ENCODE results near the gene ARHGEF33.

- no peak for TF ChIP-seq CTCF (IDR thresholded peaks at IDR 0.05)
- TF ChIP-seq CBX8 (IDR thresholded peaks at IDR 0.05), result no peak
- TF ChIP-seq JUN (IDR thresholded peaks at IDR 0.05), result no peak
Measured at GRCh38 chr2:38971377-38971776, 81.7 kb downstream of the ARHGEF33 start.

Data from A549 (cell line).